ENCODE measurements around the gene NDE1. TPM values are rescaled to one million over a fixed set of nuclear protein-coding genes. Genes with fewer than 3 reads are reported as not detected.

Gene NDE1
- polyA plus RNA-seq, 2 of the 4 experiments (the other 2 are of a cell fraction): 27.6 to 30.6 TPM

DNA sequence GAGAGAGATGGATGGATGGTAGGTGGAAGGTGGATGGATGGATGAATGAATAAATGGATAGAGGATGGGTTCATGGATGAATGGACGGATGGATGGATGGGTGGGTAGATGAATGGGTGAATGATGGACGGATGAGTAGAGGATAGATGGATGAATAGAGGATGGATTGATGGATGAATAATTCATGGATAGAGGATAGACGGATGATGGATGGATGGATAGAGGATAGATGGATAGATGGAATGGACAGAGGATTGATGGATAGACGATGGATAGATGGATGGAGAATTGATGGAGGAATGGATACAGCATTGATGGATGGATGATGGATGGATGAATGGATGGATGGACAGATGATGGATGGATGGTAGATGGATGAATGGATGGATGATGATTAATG lies 115.1 kb downstream of the NDE1 start:
- no peak for ATAC-seq
- no peak for DNase-seq (ENCODE audit: low read depth in 1 of 2, low spot score in 1 of 2)
- H3K4me2 ChIP-seq: no peak overlapping the region
- H3K4me1 ChIP-seq: no peaks in the 10 kb centered on the region
- H3K9me3 ChIP-seq: peaks cover 5% of the 10 kb centered on the region; the same call in 1 of the 3 replicates
- ChIA-PET CTCF (interaction anchor here (0.8 to 4.4 kb wide), 20 partner anchors 9 to 419 kb away, joined by 3 to 23 read pairs (median 4); no protein-coding TSS in a partner anchor), POLR2A (no interaction called here)
- no peak overlapping the region for H3K4me3 ChIP-seq
- FAIRE-seq: no peak
- no peak for TF ChIP-seq NFE2L2 (conservative IDR thresholded peaks at IDR 0.05; ENCODE audit: low read length)
- TF ChIP-seq RFX5 (IDR thresholded peaks at IDR 0.05): no peak
- no peak for TF ChIP-seq POLR2AphosphoS2 (conservative IDR thresholded peaks at IDR 0.05; ENCODE audit: low read length)
- no peak for TF ChIP-seq ZFP36 (IDR thresholded peaks at IDR 0.05; ENCODE audit: borderline replicate concordance, partially characterized antibody)
- TF ChIP-seq JUN (IDR thresholded peaks at IDR 0.05): no peak
- no peak for TF ChIP-seq ZSCAN20 (CRISPR knock-in tag; IDR thresholded peaks at IDR 0.05)
- TF ChIP-seq, protein P1, sequence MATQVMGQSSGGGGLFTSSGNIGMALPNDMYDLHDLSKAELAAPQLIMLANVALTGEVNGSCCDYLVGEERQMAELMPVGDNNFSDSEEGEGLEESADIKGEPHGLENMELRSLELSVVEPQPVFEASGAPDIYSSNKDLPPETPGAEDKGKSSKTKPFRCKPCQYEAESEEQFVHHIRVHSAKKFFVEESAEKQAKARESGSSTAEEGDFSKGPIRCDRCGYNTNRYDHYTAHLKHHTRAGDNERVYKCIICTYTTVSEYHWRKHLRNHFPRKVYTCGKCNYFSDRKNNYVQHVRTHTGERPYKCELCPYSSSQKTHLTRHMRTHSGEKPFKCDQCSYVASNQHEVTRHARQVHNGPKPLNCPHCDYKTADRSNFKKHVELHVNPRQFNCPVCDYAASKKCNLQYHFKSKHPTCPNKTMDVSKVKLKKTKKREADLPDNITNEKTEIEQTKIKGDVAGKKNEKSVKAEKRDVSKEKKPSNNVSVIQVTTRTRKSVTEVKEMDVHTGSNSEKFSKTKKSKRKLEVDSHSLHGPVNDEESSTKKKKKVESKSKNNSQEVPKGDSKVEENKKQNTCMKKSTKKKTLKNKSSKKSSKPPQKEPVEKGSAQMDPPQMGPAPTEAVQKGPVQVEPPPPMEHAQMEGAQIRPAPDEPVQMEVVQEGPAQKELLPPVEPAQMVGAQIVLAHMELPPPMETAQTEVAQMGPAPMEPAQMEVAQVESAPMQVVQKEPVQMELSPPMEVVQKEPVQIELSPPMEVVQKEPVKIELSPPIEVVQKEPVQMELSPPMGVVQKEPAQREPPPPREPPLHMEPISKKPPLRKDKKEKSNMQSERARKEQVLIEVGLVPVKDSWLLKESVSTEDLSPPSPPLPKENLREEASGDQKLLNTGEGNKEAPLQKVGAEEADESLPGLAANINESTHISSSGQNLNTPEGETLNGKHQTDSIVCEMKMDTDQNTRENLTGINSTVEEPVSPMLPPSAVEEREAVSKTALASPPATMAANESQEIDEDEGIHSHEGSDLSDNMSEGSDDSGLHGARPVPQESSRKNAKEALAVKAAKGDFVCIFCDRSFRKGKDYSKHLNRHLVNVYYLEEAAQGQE (IDR thresholded peaks at IDR 0.05): no peak
- no peak for TF ChIP-seq FOSB (CRISPR knock-in tag; IDR thresholded peaks at IDR 0.05)
- TF ChIP-seq RAD21 (conservative IDR thresholded peaks at IDR 0.05 in 1 of 2, IDR thresholded peaks at IDR 0.05 in 1 of 2): no peak
- TF ChIP-seq CBX2 (IDR thresholded peaks at IDR 0.05; ENCODE audit: borderline replicate concordance, low read depth): no peak
- TF ChIP-seq ATOH8 (CRISPR knock-in tag; IDR thresholded peaks at IDR 0.05; ENCODE audit: low read depth): no peak
- WGBS (ENCODE audit: missing lambda C conversion rate): 36% methylated on average over 4 of the region's 4 CpGs
- no peak overlapping the region for H3K27ac ChIP-seq

- no peak overlapping the region for H3K4me2 ChIP-seq
- TF ChIP-seq, protein P1 (IDR thresholded peaks at IDR 0.05): peak; percentile 59
- TF ChIP-seq CTCF (IDR thresholded peaks at IDR 0.05) (peak; percentile 78), KDM5A (IDR thresholded peaks at IDR 0.05) (no peak), RAD21 (conservative IDR thresholded peaks at IDR 0.05 in 1 of 2, IDR thresholded peaks at IDR 0.05 in 1 of 2) (peak; percentile 75 to 89), SMC3 (IDR thresholded peaks at IDR 0.05) (peak; percentile 73), FOSB (CRISPR knock-in tag; IDR thresholded peaks at IDR 0.05) (no peak)
- H3K4me1 ChIP-seq: no peaks in the 10 kb centered on the region
- peak; percentile 92 to 94 for ATAC-seq
- ChIA-PET POLR2A (no interaction called here), CTCF (interaction anchor here (0.7 to 4.4 kb wide), 23 partner anchors 8 to 418 kb away, joined by 3 to 23 read pairs (median 4); no protein-coding TSS in a partner anchor)
- H3K4me3 ChIP-seq: no peak overlapping the region
- no peak for FAIRE-seq
- 30% methylated on average over 3 of the region's 3 CpGs for WGBS (ENCODE audit: missing lambda C conversion rate)
- no peak overlapping the region for H3K27ac ChIP-seq
- peak; percentile 58 to 69 for DNase-seq (ENCODE audit: low read depth in 1 of 2, low spot score in 1 of 2)
- H3K9me3 ChIP-seq: peaks cover 5% of the 10 kb centered on the region; the same call in 1 of the 3 replicates
These were observed 115.8 kb downstream of the NDE1 start for GRCh38 chr16:15765880-15766279.

Data from A549 (cell line).